WTC11 (cell line): ENCODE measurements around the gene ATL2.

Source experiments
- NR3C1 ChIP-seq: sonication (generic); formaldehyde crosslinking; conservative IDR thresholded peaks from 2 replicates; pipeline ENCODE4 v1.8.1; 2023; ENCODE audit warnings: low read depth, mild to moderate bottlenecking, missing genetic modification reagents
- TCF7 ChIP-seq: sonication (generic); formaldehyde crosslinking; IDR thresholded peaks from 2 replicates; pipeline ENCODE4 v1.8.0; 2022; ENCODE audit warnings: mild to moderate bottlenecking, low read depth, missing genetic modification reagents, moderate library complexity
- ZNF121 ChIP-seq: sonication (generic); formaldehyde crosslinking; IDR thresholded peaks from 2 replicates; pipeline ENCODE4 v1.8.0; 2023; ENCODE audit warnings: missing genetic modification reagents
- ZNF138 ChIP-seq: sonication (generic); formaldehyde crosslinking; conservative IDR thresholded peaks from 2 replicates; pipeline ENCODE4 v1.8.1; 2022; ENCODE audit warnings: mild to moderate bottlenecking, moderate library complexity, missing genetic modification reagents
- TF ChIP-seq, protein P1 (sequence below): fragments of 200-600 bp; IDR thresholded peaks from 2 replicates; pipeline ENCODE4 v1.8.0; 2022; ENCODE audit warnings: antibody characterized with exemption
- TF ChIP-seq, protein P2 (sequence below): sonication (generic); formaldehyde crosslinking; IDR thresholded peaks from 2 replicates; pipeline ENCODE4 v1.8.0; 2022; ENCODE audit warnings: mild to moderate bottlenecking, missing genetic modification reagents

DNA sequence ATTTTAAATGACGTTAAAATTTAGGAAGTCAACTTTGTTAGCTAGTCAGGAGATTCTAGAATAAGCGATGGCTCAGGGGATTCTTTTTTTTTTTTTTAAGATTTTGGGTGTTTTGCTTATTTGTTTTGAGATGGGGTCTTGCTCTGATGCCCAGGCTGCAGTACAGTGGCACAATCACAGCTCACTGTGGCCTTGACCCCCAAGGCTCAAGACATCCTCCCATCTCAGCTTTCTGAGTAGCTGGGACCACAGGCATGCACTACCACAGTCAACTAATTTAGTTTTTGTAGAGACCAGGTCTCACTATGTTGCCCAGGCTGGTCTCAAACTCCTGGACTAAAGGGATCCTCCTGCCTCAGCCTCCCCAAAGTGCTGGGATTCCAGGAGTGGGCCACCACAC lies 16.9 kb downstream of the ATL2 start:
- TF ChIP-seq, protein P1, sequence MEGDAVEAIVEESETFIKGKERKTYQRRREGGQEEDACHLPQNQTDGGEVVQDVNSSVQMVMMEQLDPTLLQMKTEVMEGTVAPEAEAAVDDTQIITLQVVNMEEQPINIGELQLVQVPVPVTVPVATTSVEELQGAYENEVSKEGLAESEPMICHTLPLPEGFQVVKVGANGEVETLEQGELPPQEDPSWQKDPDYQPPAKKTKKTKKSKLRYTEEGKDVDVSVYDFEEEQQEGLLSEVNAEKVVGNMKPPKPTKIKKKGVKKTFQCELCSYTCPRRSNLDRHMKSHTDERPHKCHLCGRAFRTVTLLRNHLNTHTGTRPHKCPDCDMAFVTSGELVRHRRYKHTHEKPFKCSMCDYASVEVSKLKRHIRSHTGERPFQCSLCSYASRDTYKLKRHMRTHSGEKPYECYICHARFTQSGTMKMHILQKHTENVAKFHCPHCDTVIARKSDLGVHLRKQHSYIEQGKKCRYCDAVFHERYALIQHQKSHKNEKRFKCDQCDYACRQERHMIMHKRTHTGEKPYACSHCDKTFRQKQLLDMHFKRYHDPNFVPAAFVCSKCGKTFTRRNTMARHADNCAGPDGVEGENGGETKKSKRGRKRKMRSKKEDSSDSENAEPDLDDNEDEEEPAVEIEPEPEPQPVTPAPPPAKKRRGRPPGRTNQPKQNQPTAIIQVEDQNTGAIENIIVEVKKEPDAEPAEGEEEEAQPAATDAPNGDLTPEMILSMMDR: no peak
- peak; percentile 94 for TF ChIP-seq ZNF121 (CRISPR knock-in tag)
- no peak for TF ChIP-seq NR3C1 (CRISPR knock-in tag)
- no peak for TF ChIP-seq ZNF138 (CRISPR knock-in tag)
- TF ChIP-seq, protein P2, sequence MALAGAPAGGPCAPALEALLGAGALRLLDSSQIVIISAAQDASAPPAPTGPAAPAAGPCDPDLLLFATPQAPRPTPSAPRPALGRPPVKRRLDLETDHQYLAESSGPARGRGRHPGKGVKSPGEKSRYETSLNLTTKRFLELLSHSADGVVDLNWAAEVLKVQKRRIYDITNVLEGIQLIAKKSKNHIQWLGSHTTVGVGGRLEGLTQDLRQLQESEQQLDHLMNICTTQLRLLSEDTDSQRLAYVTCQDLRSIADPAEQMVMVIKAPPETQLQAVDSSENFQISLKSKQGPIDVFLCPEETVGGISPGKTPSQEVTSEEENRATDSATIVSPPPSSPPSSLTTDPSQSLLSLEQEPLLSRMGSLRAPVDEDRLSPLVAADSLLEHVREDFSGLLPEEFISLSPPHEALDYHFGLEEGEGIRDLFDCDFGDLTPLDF (CRISPR knock-in tag): no peak
- TF ChIP-seq TCF7 (CRISPR knock-in tag): no peak
